Mucosa of descending colon (tissue), 3 donors: ENCODE results near the gene IFT57. TPM values are rescaled to one million over a fixed set of nuclear protein-coding genes. Genes with fewer than 3 reads are reported as not detected.

ENCODE experiments used
- ATAC-seq: fragments of 200-7000 bp; cut with Tn5 transposase; one replicate; pipeline ENCODE4 v1.9.1; 2020; ENCODE audit warnings: mild to moderate bottlenecking, moderate library complexity
- DNase-seq, 3 donors: peaks; one replicate each; pipeline ENCODE4 v3.0.0-alpha.2; 2020
- H3K36me3 ChIP-seq: fragments of 200-600 bp; one replicate; pipeline ENCODE4 v1.8.0; 2021; ENCODE audit warnings: low read depth, mild to moderate bottlenecking
- H3K4me1 ChIP-seq: fragments of 200-600 bp; one replicate; pipeline ENCODE4 v1.8.0; 2021; ENCODE audit warnings: low read depth, mild to moderate bottlenecking
- H3K4me3 ChIP-seq: fragments of 200-600 bp; one replicate; pipeline ENCODE4 v1.8.0; 2021; ENCODE audit warnings: mild to moderate bottlenecking
- H3K9me3 ChIP-seq: fragments of 200-600 bp; one replicate; pipeline ENCODE4 v1.8.0; 2021; ENCODE audit warnings: mild to moderate bottlenecking
- intact Hi-C, 2 donors: fragments of 100-400 bp; cut with DNase I in 1 of 2; cut with micrococcal nuclease in 1 of 2; formaldehyde crosslinking; loops; one replicate each; pipeline versions ENCODE4 v1.11.0 to v1.11.1; 2022; cut with DNase I, micrococcal nuclease
- total RNA-seq, 3 donors: library from RNA; stranded (reverse); fragmentation: NEBNext Ultra II Directional in 2 of 3; extraction: Animal tissue kit (Norgen Biotek cat#: 25700) in 2 of 3; gene quantifications; one replicate each; pipeline versions ENCODE4 v1.2.1 to v1.2.4, GENCODE V29; 2021 to 2023
- TF ChIP-seq, protein P1 (sequence below): fragments of 200-600 bp; IDR thresholded peaks from one replicate; pipeline ENCODE4 v1.8.0; 2022; ENCODE audit warnings: antibody characterized with exemption, mild to moderate bottlenecking
- donor health status: DM: no; HTN: no; CAD: no; lungs with moderate emphysema.
- donor health status: DM: no; HTN: no; CAD: no.
- donor health status: DM: no; HTN: yes; CAD: no.

Gene IFT57
- total RNA-seq, 3 donors from 2014 or later = 45.4 to 62.9 (median 50.9) TPM

DNA sequence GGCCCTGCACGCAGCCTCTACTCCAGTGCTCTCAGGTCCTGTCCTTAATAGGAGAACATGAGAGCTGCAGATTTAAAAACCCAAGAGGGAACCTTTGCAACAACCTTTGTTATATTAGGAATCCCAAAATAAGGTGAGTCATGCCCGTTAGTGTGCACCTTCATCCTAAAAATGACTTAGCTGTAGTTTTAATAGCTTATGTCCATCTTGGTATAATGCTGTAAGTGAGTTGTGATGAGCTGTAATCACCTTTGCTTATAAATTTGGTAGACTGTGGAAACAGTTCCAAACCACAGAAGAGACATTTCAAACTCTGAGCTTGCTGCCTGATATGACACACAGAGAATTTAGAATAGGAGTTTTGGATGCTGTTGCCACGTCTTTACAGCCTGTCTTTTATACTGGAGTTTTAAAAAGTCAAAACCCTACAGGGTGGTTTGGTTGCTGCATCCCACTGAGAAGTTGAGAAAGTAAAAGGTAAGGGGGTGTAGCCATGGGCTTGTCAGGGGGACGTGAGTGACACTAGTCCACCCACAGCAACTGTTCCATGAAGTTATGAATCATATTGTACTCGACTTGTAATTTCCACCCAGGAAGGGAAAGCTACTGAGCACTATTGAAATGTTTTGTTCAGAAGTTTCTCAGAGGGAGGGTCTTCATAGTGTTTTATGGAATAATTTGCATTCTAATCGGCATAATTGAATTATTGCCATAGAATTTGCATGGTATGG, 104.0 kb downstream of the IFT57 start:
- ATAC-seq (no peak), DNase-seq (no peak)
- Histone ChIP-seq H3K4me3 (no peak overlapping the region), H3K4me1 (no peaks in the 10 kb centered on the region), H3K36me3 (no peaks in the 10 kb centered on the region), H3K9me3 (no peaks in the 10 kb centered on the region)
- intact Hi-C loops = no loop called here
- TF ChIP-seq, protein P1, sequence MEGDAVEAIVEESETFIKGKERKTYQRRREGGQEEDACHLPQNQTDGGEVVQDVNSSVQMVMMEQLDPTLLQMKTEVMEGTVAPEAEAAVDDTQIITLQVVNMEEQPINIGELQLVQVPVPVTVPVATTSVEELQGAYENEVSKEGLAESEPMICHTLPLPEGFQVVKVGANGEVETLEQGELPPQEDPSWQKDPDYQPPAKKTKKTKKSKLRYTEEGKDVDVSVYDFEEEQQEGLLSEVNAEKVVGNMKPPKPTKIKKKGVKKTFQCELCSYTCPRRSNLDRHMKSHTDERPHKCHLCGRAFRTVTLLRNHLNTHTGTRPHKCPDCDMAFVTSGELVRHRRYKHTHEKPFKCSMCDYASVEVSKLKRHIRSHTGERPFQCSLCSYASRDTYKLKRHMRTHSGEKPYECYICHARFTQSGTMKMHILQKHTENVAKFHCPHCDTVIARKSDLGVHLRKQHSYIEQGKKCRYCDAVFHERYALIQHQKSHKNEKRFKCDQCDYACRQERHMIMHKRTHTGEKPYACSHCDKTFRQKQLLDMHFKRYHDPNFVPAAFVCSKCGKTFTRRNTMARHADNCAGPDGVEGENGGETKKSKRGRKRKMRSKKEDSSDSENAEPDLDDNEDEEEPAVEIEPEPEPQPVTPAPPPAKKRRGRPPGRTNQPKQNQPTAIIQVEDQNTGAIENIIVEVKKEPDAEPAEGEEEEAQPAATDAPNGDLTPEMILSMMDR = no peak

DNA sequence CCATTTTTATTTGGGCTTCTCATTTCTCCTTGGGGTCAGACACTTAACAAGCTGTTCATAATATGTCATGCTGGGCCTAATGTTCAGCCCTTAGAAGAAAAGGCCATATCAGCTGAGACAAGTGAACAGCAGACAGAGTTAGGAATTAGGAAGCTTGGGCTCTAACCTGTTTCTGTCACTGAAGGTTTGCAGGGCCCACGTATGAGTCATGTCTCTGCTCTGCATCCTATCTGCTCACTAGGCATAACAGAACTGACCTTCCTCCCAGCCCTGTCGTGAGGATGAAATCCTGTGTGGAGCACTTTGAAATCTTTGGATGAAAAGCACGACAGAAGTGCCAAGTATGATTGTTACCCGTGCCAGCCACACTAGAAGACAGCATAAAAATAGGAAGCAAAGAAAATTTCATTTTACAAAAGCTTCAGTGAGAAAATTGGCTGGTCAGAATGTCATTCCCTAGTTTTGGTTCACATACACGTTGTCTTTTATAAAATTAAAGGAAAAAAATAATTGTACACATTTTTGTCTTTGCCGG, 104.9 kb downstream of the IFT57 start:
- ATAC-seq = no peak
- Histone ChIP-seq H3K36me3 (no peaks in the 10 kb centered on the region), H3K9me3 (no peaks in the 10 kb centered on the region), H3K4me1 (no peaks in the 10 kb centered on the region), H3K4me3 (no peak overlapping the region)
- TF ChIP-seq, protein P1 = no peak
- intact Hi-C loops = no loop called here
- DNase-seq = no peak

DNA sequence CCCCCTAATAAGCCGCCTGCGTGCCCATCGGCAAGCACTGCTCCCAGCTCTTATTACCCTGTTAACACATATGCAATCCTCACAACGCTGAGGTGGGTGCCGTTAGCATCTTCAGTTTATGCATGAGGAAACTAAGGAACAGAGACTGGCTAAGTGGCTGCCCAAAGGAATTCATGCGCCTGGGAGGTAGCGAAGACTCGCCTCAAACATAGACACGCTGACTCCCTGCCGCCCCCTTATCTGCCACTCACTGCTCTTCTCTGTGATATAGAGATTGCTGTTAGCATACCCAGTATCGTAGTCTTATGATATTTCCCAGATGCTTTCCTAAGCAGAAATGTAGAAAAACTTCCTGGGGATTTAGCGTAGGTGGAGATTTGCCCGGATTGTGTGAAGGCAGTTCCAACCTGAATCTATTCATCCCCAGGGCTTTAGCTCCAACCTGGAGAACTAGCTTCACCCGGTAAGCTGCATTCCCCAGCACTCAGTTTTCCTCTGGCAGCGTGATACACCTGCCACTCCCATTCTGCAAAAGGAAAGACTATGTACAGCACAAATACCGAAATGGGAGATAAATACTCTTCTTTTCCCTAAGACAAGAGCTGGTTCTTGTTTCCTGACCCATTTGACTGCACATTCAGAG, 107.7 kb downstream of the IFT57 start:
- DNase-seq (no peak), ATAC-seq (no peak)
- TF ChIP-seq, protein P1 = no peak
- Histone ChIP-seq H3K4me3 (no peak overlapping the region), H3K36me3 (no peaks in the 10 kb centered on the region), H3K9me3 (no peaks in the 10 kb centered on the region), H3K4me1 (no peaks in the 10 kb centered on the region)
- intact Hi-C loops = no loop called here

DNA sequence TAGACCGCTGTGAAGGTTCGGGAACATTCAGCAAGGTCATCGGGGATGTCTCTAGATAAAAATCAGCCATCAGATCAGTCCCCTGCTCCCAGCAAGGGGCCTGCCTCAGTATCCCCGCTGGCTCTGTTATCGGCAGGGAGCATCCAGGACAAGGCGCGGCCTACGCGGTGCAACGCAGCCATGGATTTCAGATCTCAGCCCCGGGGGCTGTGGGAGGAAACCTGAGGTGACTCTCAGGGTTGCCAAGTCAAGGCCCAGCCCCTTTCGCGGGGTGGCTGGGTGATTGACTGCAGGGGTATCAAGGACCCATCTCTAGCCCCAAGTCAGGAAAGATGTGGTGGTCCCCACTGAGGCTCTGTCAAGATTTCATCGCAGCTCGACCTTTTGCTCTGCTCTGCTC, 108.2 kb downstream of the IFT57 start:
- Histone ChIP-seq H3K36me3 (no peaks in the 10 kb centered on the region), H3K4me1 (no peaks in the 10 kb centered on the region), H3K9me3 (no peaks in the 10 kb centered on the region), H3K4me3 (no peak overlapping the region)
- intact Hi-C loops = no loop called here
- TF ChIP-seq, protein P1 = no peak
- DNase-seq (no peak), ATAC-seq (no peak)

DNA sequence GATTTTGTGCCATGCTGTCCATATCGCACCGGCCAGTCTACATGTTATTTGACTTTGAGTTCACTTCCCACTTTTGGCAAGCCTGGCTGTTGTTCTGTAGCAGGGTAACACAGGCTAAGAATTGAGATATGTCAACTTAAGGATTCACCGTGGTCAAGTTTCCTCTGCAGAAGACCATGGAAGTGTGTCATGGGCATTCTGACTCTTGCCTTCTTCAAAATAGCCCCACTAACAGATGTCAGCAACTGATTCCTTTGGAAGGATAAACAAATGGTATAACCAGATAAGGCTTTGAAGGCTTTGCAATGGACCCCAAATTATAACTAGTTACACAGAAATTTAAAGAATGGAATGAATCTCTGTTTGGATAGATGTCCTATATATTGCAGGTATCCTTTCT, 111.3 kb downstream of the IFT57 start:
- Histone ChIP-seq H3K9me3 (no peaks in the 10 kb centered on the region), H3K4me1 (no peaks in the 10 kb centered on the region), H3K4me3 (no peak overlapping the region), H3K36me3 (no peaks in the 10 kb centered on the region)
- DNase-seq (no peak), ATAC-seq (no peak)
- TF ChIP-seq, protein P1 = no peak
- intact Hi-C loops = no loop called here

Other genes with a start within 250 kb of the IFT57 start
- gene CD47, start 131.4 kb downstream of the IFT57 start, total RNA-seq = 10 to 100 TPM; 68.5 to 83.0 (median 73.2) TPM
- gene HHLA2, start 74.1 kb upstream of the IFT57 start, total RNA-seq = 100 to 1,000 TPM in 2 of 3 donors, 10 to 100 TPM in 1; 98.2 to 276 (median 169) TPM